ENCODE measurements around the gene THRAP3. TPM values are rescaled to one million over a fixed set of nuclear protein-coding genes. Genes with fewer than 3 reads are reported as not detected.
"Not testable (repeated sequence)": the region's sequence is repeated elsewhere in the genome, so short reads cannot be mapped to it uniquely, and the experiment has no call there.

The THRAP3 gene
- polyA plus RNA-seq, 5 donors = 112 to 165 (median 154) TPM

DNA sequence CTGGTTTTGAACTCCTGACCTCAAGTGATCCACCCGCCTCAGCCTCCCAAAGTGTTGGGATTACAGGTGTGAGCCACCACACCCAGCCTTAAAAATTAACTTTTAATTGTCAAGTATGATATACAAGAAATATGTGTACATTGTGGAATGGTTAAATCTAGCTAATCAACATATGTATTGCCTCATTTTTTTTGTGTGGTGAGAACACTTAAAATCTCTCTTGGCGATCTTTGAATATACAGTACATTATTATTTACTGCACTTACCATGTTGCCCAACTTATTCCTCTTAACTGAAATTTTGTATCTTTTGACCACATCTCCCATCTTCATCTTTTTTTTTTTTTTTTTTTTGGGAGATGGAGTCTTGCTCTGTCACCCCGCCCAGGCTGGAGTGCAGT lies 23.3 kb downstream of the THRAP3 start:
- no peak for DNase-seq

DNA sequence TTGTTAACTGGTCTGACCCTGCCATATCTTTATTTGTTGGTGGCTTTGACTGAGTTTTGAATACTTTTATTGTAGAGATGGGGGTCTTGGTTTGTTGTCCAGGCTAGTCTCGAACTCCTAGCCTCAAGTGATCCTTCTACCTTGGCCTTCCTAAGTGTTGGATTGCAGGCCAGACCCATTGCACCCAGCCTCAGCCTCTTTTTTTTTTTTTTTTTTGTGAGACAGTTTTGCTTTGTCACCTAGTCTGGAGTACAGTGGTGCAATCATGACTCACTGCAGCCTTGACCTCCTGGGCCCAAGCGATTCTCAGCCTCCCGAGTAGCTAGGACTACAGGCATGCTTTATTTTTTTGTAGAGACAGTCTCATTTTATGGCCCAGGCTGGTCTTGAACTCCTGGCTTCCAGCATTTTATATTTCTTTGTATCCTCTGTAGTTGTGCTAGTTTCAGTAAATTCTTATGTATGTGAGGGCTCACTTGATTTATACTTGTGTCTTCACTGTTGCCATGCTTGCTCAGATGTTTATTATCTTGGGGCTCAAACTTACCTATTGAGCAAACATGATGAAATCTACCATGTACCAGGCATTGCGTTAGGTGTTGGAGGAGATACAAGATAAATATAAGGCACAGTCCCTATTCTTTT lies 24.1 kb downstream of the THRAP3 start:
- no peak for DNase-seq

DNA sequence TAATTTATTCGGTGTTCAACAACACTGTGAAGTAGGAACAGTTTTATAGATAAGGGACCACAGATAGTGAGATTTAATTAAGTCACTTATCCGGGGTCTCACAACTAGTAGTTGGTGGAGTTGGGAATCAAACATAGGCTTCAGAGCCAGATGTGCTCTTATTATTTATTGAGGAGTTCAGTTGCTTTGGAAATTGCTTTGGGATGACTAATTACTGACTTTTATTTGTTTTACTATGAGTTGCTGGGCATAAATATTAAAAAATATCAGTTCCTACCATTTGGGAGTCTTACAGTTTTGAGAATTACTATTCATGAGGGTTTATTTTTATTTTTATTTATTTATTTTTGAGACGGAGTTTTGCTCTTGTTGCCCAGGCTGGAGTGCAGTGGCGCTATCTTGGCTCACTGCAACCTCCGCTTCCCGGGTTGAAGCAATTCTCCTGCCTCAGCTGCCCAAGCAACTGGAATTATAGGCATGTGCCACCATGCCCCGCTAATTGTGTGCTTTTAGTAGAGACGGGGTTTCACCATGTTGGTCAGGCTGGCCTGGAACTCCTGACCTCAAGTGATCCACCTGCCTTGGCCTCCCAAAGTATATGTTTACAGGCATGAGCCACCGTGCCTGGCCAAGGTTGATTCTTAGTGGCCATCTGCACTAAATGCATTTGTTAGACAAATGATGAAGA lies 27.7 kb downstream of the THRAP3 start:
- no peak for DNase-seq

DNA sequence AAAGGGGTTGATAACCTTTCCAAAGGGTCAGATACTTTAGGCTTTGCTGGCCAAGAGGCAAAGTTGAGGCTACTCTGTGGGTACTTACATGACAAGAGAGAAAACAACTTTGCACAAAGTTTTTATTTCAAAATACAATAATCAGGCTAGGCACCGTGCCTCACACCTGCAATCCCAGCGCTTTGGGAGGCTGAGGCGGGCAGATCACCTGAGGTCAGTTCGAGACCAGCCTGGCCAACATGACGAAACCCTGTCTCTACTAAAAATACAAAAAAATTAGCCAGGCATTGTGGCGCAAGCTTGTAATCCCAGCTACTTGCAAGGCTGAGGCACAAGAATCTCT lies 28.2 kb downstream of the THRAP3 start:
- DNase-seq = not testable (repeated sequence)

DNA sequence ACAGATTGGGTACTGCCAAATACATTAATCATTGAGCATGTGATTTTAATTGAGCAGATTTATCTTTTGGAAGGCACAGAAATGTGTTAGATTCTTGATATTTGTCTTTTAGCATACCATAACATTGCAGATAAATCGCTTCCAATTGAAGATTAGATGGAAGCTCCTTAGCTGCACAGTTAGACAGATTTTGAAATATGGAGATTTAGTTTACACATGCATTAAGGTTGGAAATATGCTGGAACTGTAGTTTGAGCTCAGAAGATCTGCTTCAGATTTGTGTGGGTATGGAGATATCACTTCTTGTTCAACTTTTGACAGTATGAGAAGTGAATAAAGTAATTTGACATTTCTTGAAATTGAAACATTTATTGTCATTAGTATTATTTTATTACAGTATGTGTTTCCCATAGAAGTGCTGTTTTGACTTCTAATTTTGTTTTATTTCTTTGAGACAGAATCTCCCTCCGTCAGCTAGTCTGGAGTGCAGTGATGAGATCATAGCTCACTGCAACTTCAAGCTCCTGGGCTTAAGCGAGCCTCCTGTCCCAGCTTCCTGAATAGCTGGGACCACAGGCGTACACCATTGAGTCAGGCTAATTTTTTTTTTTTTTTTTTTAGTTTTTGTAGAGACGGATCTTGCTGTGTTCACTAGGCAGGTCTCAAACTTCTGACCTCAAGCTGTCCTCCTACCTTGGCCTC lies 29.1 kb downstream of the THRAP3 start:
- no peak for DNase-seq

DNA sequence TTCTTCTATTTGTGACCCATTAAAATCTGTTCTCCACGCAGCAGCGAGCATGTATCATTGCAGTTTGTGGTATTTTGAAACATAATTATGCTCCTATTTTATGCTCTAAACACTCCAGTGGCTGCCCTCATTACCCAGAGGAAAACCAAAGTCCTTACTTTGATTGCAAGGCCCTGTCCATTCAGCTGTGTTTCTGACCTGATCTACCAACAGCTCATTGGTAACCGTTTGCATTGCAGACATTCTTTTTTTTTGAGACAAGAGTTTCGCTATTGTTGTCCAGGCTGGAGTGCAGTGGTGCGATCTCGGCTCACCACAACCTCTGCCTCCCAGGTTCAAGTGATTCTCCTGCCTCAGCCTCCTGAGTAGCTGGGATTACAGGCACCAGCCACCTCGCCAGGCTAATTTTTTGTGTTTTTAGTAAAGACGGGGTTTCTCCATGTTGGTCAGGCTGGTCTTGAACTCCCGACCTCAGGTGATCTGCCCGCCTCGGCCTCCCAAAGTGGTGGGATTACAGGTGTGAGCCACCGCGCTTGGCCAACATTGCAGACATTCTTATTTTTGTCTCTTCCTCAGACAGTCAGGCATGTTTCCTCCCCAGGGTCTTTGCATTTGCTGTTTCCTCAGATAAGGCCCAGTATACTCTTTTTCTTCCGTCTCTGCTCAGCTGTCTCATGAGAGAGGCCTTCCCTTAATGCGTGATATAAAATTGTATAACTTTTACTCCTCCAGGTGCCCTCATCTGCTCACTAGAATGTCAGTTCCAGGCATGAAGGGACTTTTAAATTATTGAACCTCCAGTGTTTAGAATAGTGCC lies 32.5 kb downstream of the THRAP3 start:
- no peak for DNase-seq

DNA sequence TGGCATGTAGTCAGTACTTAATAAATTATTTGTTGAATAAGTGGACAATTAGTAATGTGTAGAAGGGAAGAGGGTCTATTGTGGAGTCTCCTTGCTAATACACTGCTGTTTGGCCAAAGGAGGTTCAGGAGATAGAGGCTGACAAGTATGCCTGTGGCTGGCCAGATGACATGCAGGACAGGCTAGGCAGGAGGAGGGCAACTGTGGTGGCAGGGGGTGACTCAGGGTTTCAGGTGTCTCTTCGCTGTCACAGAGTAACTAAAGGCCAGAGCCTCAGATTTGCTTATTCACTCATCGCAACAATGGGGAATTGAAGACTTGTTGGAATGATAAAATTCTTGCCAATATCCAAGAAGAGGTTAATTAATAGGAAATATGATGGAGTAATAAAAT lies 33.1 kb downstream of the THRAP3 start:
- no peak for DNase-seq

DNA sequence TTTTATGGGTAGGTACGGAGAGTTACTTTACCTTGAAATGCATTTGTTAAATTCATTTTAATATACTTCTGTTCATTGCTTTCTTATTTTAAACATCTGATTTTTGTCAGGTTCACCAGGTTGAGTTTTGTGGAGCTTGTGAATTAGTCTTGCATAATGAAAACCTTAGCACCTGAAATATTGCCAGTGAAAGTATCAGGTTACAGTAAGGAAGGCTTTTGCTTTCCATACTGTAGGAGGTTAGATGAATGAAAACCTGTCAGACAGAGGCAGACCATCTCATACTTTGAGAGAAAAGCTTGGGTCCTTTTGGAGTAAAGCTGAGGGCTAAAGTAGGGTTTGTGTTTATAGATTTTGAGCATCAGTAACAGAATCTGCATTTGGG lies 34.7 kb downstream of the THRAP3 start:
- DNase-seq = no peak

DNA sequence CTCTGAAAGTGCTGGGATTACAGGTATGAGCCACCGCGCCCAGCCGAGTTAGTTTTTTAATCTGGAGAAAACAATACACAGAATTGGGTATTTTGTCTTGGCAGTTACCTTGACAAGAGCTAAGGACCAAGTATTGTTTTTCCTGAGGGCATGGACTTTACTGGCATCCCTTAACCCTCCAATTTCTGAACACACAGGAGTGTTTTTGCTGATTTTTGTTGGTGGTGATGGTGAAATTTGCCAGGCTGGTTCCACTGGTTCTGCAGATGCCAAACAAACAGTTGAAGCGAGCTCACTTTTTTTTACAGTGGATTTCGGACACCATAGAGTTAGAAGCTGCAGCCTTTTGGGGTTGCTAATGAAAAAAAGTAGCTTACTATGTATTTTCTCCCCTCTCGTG lies 44.7 kb downstream of the THRAP3 start:
- no peak for DNase-seq

DNA sequence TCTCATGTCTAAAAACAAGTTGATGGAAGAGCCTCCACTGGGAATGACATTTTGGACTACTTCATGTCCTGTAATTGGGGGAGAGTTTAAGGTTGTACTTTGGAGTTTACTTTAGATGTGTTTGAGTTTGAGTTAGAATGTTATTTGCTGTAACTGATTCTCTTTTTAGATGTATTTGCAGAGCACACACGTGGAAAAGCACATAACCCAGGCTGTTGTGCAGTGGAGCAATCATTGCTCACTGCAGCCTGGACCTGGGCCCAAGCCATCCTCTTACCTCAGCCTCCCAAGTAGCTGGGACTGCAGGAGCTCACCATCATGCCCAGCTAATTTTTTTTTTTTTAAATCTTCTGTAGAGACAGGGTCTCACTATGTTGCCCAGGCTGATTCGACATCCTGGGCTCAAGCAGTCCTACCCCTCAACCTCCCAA lies 45.2 kb downstream of the THRAP3 start:
- DNase-seq = no peak

DNA sequence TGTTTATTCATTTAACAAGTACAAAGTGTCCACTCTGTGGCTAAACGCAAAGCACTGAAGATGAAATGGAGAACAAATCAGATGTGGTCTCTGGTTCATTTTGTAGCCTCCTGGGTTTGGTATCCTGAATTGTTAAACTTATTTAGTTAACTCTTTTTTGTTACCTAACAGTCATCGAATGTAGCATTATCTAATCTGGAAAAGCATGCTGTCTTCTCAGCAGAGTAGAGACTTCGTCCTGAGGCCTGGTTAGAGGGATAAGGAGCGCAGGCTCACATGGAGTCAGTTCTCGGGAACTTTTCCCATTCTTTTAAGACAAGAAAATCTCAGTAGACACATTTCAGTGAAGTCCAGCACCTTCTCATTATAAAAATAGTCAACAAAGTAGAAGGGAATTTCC lies 48.8 kb downstream of the THRAP3 start:
- DNase-seq = no peak

DNA sequence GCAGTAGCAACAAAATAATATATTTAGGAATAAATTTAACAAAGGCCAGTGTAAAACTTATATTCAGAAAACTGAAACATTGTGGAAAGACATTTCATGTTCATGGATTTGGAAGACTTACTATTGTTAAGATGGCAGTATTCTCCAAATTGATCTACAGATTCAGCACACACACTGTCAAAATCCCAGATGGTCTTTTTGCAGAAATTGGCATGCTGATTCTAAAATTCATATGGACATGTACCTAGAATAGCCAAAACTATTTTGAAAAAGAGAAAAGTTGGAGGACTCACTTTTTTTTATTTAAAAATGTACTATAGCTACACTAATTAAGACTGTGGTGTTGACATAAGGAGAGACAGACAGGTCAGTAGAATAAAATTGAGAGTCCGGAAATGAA lies 50.0 kb downstream of the THRAP3 start:
- no peak for DNase-seq

DNA sequence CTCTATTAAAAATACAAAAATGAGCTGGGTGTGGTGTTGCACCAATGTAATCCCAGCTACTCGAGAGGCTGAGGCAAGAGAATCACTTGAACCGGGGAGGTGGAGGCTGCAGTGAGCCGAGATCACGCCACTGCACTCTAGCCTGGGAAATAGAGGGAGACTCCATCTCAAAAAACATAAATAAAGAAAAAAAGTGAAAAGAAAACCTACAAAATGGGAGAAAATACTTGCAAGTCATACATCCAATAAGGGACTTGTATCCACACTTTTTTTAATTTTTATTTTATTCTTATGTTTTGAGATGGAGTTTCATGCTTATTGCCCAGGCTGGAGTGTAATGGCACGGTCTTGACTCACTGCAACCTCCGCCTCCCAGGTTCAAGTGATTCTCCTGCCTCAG lies 52.4 kb downstream of the THRAP3 start:
- no peak for DNase-seq

DNA sequence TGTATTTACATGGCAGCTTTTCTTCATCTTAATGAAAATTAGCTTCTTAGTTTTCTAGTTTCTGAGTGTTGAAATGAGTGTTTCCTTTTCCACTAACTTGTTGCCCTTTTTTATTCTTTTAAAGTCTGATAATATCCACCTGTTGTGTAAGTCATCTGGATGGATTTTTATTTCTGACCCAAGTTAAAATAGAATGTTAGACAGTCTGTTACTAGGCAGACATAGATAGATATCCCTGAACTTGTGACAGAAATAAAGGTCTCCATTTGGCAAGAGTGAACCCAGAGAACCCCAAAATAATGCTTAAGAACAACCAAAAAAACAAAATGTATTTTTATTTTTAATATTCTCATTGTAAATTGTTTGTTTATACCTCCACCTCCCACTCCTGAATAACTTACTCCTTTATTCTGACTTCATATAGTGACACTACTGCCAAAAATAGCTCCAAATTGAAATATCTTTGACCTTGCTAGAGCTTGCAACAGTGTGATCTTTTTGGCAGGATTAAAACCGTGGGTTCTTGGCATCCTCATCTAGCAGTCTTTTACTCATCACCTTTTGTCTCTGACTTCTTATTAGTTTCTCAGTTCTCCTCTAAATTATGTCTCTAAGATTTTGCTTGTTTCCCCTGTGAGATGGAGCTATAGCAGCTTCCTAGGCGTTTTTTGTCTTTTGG lies 55.0 kb downstream of the THRAP3 start:
- no peak for DNase-seq

DNA sequence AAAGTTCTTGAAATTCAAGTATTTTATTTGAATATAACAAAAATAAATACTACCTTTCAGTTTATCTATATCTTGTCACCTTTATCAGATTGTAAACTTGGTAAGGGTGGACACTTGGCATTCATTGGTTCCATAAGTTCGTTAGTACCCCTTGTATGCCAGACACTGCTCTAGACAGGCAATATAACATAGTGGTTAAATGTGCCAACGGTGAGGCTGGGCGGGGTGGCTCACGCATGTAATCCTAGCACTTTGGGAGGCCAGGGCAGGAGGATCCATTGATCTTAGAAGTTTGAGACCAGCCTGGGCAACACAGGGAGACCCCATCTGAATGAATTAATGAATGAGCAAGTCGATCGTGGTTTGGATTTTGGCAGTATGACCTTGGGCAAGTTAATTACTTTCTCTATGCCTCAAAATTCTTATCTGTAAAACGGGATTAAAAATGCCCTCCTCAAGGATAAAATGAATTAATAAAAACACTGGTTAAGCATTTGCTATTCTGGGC lies 55.6 kb downstream of the THRAP3 start:
- DNase-seq = no peak

DNA sequence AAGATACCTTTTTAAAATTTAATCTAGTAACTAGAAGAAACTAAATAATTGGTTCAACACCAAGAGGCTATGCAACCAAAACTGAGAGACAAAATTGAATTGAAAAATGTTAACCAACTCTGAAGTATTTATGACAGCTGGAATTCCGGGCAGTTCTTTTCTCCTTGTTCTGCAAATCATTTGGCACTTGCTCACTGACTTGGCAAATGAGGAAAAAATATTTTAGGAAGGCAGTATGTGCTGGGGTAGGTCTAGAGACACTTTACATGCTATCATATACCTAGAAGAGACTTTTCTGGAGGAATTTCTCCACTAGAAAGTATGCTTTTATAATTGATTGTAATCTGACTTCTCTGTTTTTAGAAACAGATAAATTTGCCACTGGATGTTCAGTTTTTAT lies 59.8 kb downstream of the THRAP3 start:
- DNase-seq = no peak

DNA sequence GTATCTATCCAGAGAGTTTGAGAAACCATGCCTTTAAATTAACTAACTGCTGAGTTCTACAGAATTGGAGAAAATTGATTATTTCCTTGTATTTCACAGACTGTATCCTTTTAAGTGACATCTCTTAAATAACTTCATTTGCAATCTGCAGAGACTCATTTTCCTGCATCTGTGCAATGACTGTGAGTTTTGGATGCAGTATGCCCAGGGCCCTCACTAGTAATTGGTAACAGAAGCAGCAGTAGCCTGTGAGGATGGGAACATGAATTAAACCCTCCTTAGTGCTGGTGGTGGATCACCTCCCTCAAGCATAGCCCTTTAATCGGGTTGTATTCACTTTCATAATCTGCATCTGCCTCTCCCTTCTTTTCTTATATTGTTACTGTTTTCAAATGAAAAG lies 60.3 kb downstream of the THRAP3 start:
- no peak for DNase-seq

DNA sequence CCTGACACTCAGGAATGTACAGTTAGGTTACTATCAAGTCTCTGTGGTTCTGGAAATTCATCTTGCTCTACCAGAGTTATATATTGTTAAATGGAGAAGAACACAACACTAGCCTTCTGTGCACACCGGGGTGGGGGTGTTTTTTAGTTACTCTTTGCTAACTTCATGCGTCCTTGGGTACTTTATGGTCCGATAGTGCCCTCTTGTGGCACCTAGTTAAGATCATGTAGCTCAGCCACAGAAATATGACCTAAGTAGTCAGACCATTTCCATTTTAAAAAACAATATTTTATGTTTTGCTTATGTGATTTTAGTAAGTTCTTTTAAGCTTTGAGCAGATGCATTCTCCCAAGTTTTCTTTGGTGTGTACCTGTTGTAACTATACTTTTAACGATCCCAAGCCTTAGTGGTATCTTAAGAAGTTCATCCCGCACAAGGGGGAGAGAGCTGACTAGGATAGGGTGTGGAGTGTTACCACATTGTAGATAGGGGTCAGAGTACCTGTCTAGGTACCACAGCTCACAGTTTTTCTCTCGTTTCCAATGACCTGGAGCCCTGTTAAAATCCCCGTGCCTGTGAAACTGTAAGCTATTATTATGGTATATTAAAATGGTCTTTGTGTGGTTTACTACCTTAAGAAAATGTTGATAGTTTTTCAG lies 61.3 kb downstream of the THRAP3 start:
- DNase-seq = peak; percentile 57 to 66

DNA sequence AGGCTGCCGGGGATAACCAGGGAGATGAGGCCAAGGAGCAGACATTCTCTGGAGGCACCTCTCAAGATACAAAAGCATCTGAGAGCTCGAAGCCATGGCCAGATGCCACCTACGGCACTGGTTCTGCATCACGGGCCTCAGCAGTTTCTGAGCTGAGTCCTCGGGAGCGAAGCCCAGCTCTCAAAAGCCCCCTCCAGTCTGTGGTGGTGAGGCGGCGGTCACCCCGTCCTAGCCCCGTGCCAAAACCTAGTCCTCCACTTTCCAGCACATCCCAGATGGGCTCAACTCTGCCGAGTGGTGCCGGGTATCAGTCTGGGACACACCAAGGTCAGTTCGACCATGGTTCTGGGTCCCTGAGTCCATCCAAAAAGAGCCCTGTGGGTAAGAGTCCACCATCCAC lies 62.6 kb downstream of the THRAP3 start:
- DNase-seq = no peak

DNA sequence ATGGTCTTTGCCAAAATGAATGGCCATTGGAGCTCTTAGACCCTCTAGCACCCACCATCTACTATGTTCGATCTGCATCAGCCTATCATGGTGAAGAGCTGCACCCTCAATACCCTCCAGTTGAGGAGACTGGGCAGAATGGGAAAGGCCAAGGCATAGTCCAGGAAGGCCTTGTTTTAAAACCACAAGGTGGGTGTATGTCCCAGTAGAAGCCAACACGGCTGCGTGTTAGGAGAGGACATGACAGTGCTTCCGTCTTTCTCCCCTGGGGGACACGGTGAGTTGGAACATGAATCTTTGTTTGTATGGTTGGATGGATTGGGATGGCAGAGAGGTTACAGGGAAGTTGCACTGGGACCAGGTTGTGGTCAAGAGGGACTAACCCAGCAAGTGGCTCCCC lies 63.4 kb downstream of the THRAP3 start:
- DNase-seq = no peak

DNA sequence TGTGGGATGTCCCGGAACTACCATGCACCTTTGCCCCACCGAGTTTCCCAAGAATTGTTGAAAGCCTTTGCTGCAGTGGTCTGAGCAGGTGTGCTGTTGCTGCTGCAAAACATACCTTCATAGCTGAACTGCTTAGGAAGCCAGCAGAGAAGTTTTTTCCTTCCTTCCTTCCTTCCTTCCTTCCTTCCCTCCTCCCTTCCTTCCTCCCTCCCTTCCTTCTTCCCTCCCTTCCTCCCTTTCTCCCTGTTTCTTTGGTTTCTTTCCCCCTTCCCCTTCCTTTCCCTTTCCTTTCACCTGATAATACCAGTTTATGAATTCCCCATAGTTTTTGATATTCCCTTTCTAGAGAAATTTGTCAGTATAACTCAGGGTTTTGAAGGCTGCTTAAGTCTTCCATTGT lies 71.1 kb downstream of the THRAP3 start:
- DNase-seq = no peak

All from right lung (tissue), 5 donors.